ENCODE data around the gene KDELR3. TPM values are rescaled to one million over a fixed set of nuclear protein-coding genes. Genes with fewer than 3 reads are reported as not detected.

The KDELR3 gene
- total RNA-seq, 2 donors from 2014 or later = 16.8 to 52.9 TPM

DNA sequence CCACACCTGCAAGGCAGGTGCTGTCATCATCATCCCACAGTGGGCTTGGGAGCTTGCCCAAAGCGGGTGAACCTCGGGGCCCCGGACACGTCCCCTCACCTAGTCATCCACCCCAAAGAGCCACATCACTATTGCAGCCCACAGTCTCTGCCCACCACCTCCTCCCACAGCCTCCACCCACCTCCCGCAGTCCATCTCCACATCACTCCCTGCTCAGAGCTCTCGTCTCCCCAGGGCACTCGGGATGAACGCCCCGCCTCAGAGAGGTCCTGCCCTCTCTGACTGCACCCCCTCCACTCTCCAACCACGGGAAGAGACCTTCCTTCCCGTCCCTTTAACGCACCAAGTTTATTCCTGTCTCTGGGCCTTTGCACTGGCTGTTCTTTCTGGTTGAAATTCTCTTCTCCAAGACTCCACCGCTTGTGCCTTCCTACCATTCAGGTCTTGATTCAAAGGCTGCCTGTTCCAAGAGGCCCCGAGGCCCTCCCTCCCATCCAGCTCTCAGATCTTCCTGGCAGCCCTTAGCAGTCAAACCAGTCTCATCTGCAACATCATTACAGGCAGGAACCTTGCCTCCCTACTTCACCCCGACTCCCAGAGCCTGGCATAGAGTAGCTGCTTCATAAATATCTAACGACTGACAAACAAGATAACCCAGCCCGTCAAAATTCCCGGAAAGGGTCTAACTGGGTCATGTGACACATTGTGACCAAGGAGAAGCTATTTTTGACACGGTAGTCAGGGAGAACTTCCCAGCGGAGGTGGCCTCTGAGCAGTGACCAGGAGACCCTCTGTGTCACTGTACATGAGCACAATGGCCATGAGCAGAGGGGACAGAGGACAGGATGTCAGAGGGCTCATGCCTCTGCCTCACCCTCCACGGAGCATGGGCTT lies 24.0 kb upstream of the KDELR3 start:
- DNase-seq (ENCODE audit: low spot score) = no peak
- H3K4me3 ChIP-seq = no peak overlapping the region
- no peaks in the 10 kb centered on the region for H3K27me3 ChIP-seq (replicated peaks; ENCODE audit: insufficient read depth)
- TF ChIP-seq, protein P1, sequence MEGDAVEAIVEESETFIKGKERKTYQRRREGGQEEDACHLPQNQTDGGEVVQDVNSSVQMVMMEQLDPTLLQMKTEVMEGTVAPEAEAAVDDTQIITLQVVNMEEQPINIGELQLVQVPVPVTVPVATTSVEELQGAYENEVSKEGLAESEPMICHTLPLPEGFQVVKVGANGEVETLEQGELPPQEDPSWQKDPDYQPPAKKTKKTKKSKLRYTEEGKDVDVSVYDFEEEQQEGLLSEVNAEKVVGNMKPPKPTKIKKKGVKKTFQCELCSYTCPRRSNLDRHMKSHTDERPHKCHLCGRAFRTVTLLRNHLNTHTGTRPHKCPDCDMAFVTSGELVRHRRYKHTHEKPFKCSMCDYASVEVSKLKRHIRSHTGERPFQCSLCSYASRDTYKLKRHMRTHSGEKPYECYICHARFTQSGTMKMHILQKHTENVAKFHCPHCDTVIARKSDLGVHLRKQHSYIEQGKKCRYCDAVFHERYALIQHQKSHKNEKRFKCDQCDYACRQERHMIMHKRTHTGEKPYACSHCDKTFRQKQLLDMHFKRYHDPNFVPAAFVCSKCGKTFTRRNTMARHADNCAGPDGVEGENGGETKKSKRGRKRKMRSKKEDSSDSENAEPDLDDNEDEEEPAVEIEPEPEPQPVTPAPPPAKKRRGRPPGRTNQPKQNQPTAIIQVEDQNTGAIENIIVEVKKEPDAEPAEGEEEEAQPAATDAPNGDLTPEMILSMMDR (IDR thresholded peaks at IDR 0.05) = no peak
- no peaks in the 10 kb centered on the region for H3K36me3 ChIP-seq
- no peak overlapping the region for H3K27ac ChIP-seq
- no peak for ATAC-seq (ENCODE audit: insufficient number of reproducible peaks, low FRiP score, low read depth)
- no peaks in the 10 kb centered on the region for H3K9me3 ChIP-seq
- no peaks in the 10 kb centered on the region for H3K4me1 ChIP-seq (ENCODE audit: control insufficient read depth in 1 of 2, low read depth in 2 of 2)

DNA sequence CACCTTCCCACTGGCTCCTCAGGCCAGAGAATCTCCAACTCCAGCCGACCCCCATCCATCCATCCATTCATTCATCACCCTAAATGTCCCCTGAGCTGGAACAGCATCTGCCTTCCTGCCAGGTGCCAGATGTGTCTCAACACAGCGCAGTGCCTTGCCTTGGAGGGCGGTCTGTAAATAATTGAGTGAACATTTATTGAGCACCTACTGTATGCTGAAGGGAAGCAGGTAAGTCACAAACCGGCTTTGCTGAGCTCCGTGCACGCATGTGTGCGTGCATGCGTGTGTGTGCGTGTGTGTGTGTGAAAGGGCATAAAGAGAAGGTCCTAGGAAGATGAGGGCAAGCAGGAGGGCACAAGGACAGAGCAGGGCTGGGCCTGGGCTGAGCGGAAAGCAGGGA lies 23.1 kb upstream of the KDELR3 start:
- no peak for ATAC-seq (ENCODE audit: insufficient number of reproducible peaks, low FRiP score, low read depth)
- TF ChIP-seq, protein P1 (IDR thresholded peaks at IDR 0.05) = no peak
- Histone ChIP-seq H3K27ac (no peak overlapping the region), H3K27me3 (replicated peaks; ENCODE audit: insufficient read depth) (no peaks in the 10 kb centered on the region), H3K9me3 (no peaks in the 10 kb centered on the region), H3K4me3 (no peak overlapping the region), H3K4me1 (ENCODE audit: control insufficient read depth in 1 of 2, low read depth in 2 of 2) (no peaks in the 10 kb centered on the region), H3K36me3 (no peaks in the 10 kb centered on the region)
- no peak for DNase-seq (ENCODE audit: low spot score)

GRCh38 chr22:38446018-38446601 lies 21.8 kb upstream of the KDELR3 start:
- H3K4me3 ChIP-seq = no peak overlapping the region
- DNase-seq (ENCODE audit: low spot score) = no peak
- H3K27ac ChIP-seq = no peak overlapping the region
- no peaks in the 10 kb centered on the region for H3K9me3 ChIP-seq
- ATAC-seq (ENCODE audit: insufficient number of reproducible peaks, low FRiP score, low read depth) = no peak
- H3K27me3 ChIP-seq (replicated peaks; ENCODE audit: insufficient read depth) = peaks cover 6% of the 10 kb centered on the region
- TF ChIP-seq, protein P1 (IDR thresholded peaks at IDR 0.05) = no peak
- H3K36me3 ChIP-seq = no peaks in the 10 kb centered on the region
- no peaks in the 10 kb centered on the region for H3K4me1 ChIP-seq (ENCODE audit: control insufficient read depth in 1 of 2, low read depth in 2 of 2)

DNA sequence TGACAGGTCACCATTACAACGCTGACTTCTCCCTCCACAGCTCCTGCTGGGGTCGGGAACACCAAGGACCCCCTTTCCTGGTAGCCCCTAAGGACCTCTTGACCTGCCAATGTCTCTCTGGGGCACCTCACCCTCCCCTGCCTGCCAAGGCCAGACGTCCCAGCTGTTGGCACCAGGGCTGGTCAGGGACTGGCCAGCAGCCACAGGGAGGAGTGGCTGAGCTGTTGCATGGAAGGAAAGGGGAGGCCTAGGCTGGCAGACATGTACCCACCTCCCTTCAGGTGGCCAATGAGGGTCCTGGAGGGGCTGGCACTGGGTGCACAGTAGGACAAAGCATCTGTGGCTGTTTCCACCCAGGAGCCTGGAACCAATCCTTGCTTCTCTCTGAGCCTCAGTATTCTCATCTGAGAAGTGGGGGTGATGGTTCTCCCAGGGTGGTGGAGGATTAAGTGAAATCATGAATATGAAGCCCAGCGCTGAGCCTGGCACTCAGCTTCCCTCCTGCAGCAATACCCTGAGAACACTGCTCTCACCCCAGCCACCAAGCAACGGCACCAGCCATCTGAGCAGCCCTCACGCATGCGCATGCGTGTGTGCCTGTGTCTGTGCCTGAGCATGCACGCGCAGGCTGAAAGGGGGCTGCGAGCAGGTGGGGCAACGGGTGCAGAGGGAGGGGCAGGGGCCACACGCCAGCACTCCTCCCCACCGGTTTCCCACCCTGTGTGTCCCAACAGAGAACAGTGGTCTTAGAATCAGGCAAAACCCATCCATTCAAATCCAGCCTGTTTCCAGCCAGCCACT lies 18.8 kb upstream of the KDELR3 start:
- H3K4me1 ChIP-seq (ENCODE audit: control insufficient read depth in 1 of 2, low read depth in 2 of 2) = peaks cover 0 to 14% of the 10 kb centered on the region in 2 donors
- H3K27ac ChIP-seq = no peak overlapping the region
- H3K36me3 ChIP-seq = no peaks in the 10 kb centered on the region
- DNase-seq (ENCODE audit: low spot score) = no peak
- H3K27me3 ChIP-seq (replicated peaks; ENCODE audit: insufficient read depth) = peaks cover 6% of the 10 kb centered on the region
- TF ChIP-seq, protein P1 (IDR thresholded peaks at IDR 0.05) = no peak
- H3K9me3 ChIP-seq = no peaks in the 10 kb centered on the region
- H3K4me3 ChIP-seq = no peak overlapping the region
- ATAC-seq (ENCODE audit: insufficient number of reproducible peaks, low FRiP score, low read depth) = no peak

- ATAC-seq (ENCODE audit: insufficient number of reproducible peaks, low FRiP score, low read depth) (no peak), DNase-seq (ENCODE audit: low spot score) (no peak)
- Histone ChIP-seq H3K9me3 (no peaks in the 10 kb centered on the region), H3K27ac (no peak overlapping the region), H3K4me3 (no peak overlapping the region), H3K4me1 (ENCODE audit: control insufficient read depth in 1 of 2, low read depth in 2 of 2) (peaks cover 5 to 21% of the 10 kb centered on the region in 2 donors), H3K27me3 (replicated peaks; ENCODE audit: insufficient read depth) (peaks cover 6% of the 10 kb centered on the region), H3K36me3 (no peaks in the 10 kb centered on the region)
- TF ChIP-seq, protein P1 (IDR thresholded peaks at IDR 0.05) = no peak
Observed at GRCh38 chr22:38449776-38450175, 18.1 kb upstream of the KDELR3 start.
